Measurements from ENCODE around the gene CHRM2.

CHRM2 gene

GRCh38 chr7:137040745-137041144, 172.3 kb downstream of the CHRM2 start:
- no peak for DNase-seq

GRCh38 chr7:137045573-137045972, 177.1 kb downstream of the CHRM2 start:
- no peak for DNase-seq

GRCh38 chr7:137069249-137069963, 201.0 kb downstream of the CHRM2 start:
- no peak for DNase-seq
